Measurements from ENCODE around the gene MEX3D. TPM values are rescaled to one million over a fixed set of nuclear protein-coding genes. Genes with fewer than 3 reads are reported as not detected.

MEX3D gene
- total and polyA plus RNA-seq, 2 experiments from 2014 or later = 12.4 to 94.9 TPM

- Histone ChIP-seq H3F3A (replicated peaks; ENCODE audit: low read depth) (0 out of 2 replicates have a peak, but pooled peaks cover 4% of the 10 kb centered on the region), H3K4me2 (peak overlapping the region; percentile 71)
Measured at GRCh38 chr19:1524972-1525325, 43.2 kb downstream of the MEX3D start.

GRCh38 chr19:1524287-1524971, 43.7 kb downstream of the MEX3D start:
- Histone ChIP-seq H3K79me2 (replicated peaks; ENCODE audit: insufficient read depth) (no peaks in the 10 kb centered on the region), H2AFZ (no peak overlapping the region), H3K4me3 (peak overlapping the region; percentile 52), H3K4me2 (peak overlapping the region; percentile 71), H4K20me1 (replicated peaks; ENCODE audit: insufficient read depth) (no peaks in the 10 kb centered on the region), H3K36me3 (ENCODE audit: insufficient read depth) (no peaks in the 10 kb centered on the region), H3F3A (replicated peaks; ENCODE audit: low read depth) (0 out of 2 replicates have a peak, but pooled peaks cover 4% of the 10 kb centered on the region), H3K9me2 (ENCODE audit: insufficient read depth) (no peaks in the 10 kb centered on the region), H3K4me1 (ENCODE audit: insufficient read depth) (no peaks in the 10 kb centered on the region), H3K27ac (ENCODE audit: low read depth) (no peak overlapping the region), H3K27me3 (ENCODE audit: insufficient read depth) (peaks cover 27% of the 10 kb centered on the region)
- H3K4me3 Mint-ChIP-seq = peak overlapping the region; percentile 70
- peaks cover 4% of the 10 kb centered on the region; the same call in 1 of the 3 replicates for H3K36me3 Mint-ChIP-seq (ENCODE audit: low read depth)
- DNase-seq (ENCODE audit: low spot score) = no peak
- peaks cover 47% of the 10 kb centered on the region for H3K27me3 Mint-ChIP-seq (ENCODE audit: insufficient read depth, low read depth, poor library complexity)
- no peak overlapping the region for H3K27ac Mint-ChIP-seq
- peaks cover 3% of the 10 kb centered on the region; the same call in 2 of the 3 replicates for H3K9me3 Mint-ChIP-seq
- H3K4me1 Mint-ChIP-seq = peaks cover 6% of the 10 kb centered on the region; the same call in 2 of the 3 replicates
- TF ChIP-seq EZH2 (IDR thresholded peaks at IDR 0.05; ENCODE audit: low read depth, unreplicated experiment) = no peak
- TF ChIP-seq ZNF114 (CRISPR knock-in tag; IDR thresholded peaks at IDR 0.05) = no peak
- TF ChIP-seq STAT1 (IDR thresholded peaks at IDR 0.05; ENCODE audit: unreplicated experiment) = no peak
- no peak for TF ChIP-seq POLR2AphosphoS5 (IDR thresholded peaks at IDR 0.05; ENCODE audit: low read depth)
- no peak for TF ChIP-seq JUNB (IDR thresholded peaks at IDR 0.05; ENCODE audit: unreplicated experiment)
- TF ChIP-seq ZNF331 (CRISPR knock-in tag; IDR thresholded peaks at IDR 0.05; ENCODE audit: low read depth) = no peak
- ATAC-seq = peak; percentile 38

More at GRCh38 chr19:1524972-1525325, 43.2 kb downstream of the MEX3D start:
- ATAC-seq (no peak), DNase-seq (ENCODE audit: low spot score) (no peak)
- H4K20me1 ChIP-seq (replicated peaks; ENCODE audit: insufficient read depth) = no peaks in the 10 kb centered on the region
- no peak overlapping the region for H3K4me3 ChIP-seq
- H2AFZ ChIP-seq = no peak overlapping the region
- peaks cover 27% of the 10 kb centered on the region for H3K27me3 ChIP-seq (ENCODE audit: insufficient read depth)
- H3K27me3 Mint-ChIP-seq (ENCODE audit: insufficient read depth, low read depth, poor library complexity) = peaks cover 45% of the 10 kb centered on the region
- H3K9me3 Mint-ChIP-seq = peaks cover 3% of the 10 kb centered on the region; the same call in 2 of the 3 replicates
- H3K9me2 ChIP-seq (ENCODE audit: insufficient read depth) = no peaks in the 10 kb centered on the region
- H3K4me1 ChIP-seq (ENCODE audit: insufficient read depth) = no peaks in the 10 kb centered on the region
- TF ChIP-seq NANOG (IDR thresholded peaks at IDR 0.05; ENCODE audit: borderline replicate concordance) (no peak), EZH2phosphoT487 (IDR thresholded peaks at IDR 0.05; ENCODE audit: unreplicated experiment) (no peak), EZH2 (IDR thresholded peaks at IDR 0.05; ENCODE audit: low read depth, unreplicated experiment) (no peak), STAT1 (IDR thresholded peaks at IDR 0.05; ENCODE audit: unreplicated experiment) (no peak)
- peaks cover 4% of the 10 kb centered on the region; the same call in 1 of the 3 replicates for H3K36me3 Mint-ChIP-seq (ENCODE audit: low read depth)
- peak overlapping the region; percentile 70 for H3K4me3 Mint-ChIP-seq
- H3K79me2 ChIP-seq (replicated peaks; ENCODE audit: insufficient read depth) = no peaks in the 10 kb centered on the region
- no peaks in the 10 kb centered on the region for H3K36me3 ChIP-seq (ENCODE audit: insufficient read depth)
- no peak overlapping the region for H3K27ac Mint-ChIP-seq
- no peak overlapping the region for H3K27ac ChIP-seq (ENCODE audit: low read depth)
- peaks cover 6% of the 10 kb centered on the region; the same call in 2 of the 3 replicates for H3K4me1 Mint-ChIP-seq
